IPS-11a (cell line): ENCODE measurements around the gene BCAS3.
"Not testable (repeated sequence)": the region's sequence is repeated elsewhere in the genome, so short reads cannot be mapped to it uniquely, and the experiment has no call there.

ENCODE experiments used
- H3K4me3 ChIP-seq: one replicate; pipeline ENCODE4 v1.5.1; 2013; ENCODE audit warnings: low read depth, low read length, control low read depth

Gene BCAS3

GRCh38 chr17:61240851-61241468 is 563.3 kb downstream of the BCAS3 start:
- no peak overlapping the region for H3K4me3 ChIP-seq

GRCh38 chr17:61244988-61245387 is 567.3 kb downstream of the BCAS3 start:
- not testable (repeated sequence) for H3K4me3 ChIP-seq

- H3K4me3 ChIP-seq: no peak overlapping the region
These were observed 568.1 kb downstream of the BCAS3 start for GRCh38 chr17:61245706-61246135.

GRCh38 chr17:61247439-61247838 is 569.8 kb downstream of the BCAS3 start:
- H3K4me3 ChIP-seq: no peak overlapping the region

GRCh38 chr17:61248399-61248798 is 570.7 kb downstream of the BCAS3 start:
- H3K4me3 ChIP-seq: no peak overlapping the region

GRCh38 chr17:61249649-61250299 is 572.1 kb downstream of the BCAS3 start:
- H3K4me3 ChIP-seq: no peak overlapping the region

GRCh38 chr17:61250335-61250890 is 572.8 kb downstream of the BCAS3 start:
- H3K4me3 ChIP-seq: no peak overlapping the region

- no peak overlapping the region for H3K4me3 ChIP-seq
These were observed 574.6 kb downstream of the BCAS3 start for GRCh38 chr17:61251939-61252865.

- H3K4me3 ChIP-seq: no peak overlapping the region
These were observed 575.7 kb downstream of the BCAS3 start for GRCh38 chr17:61253362-61253761.

- H3K4me3 ChIP-seq: no peak overlapping the region
These were observed 576.4 kb downstream of the BCAS3 start for GRCh38 chr17:61253937-61254574.

GRCh38 chr17:61254904-61255303 is 577.3 kb downstream of the BCAS3 start:
- no peak overlapping the region for H3K4me3 ChIP-seq

- H3K4me3 ChIP-seq: no peak overlapping the region
These were observed 578.0 kb downstream of the BCAS3 start for GRCh38 chr17:61255647-61256046.

- H3K4me3 ChIP-seq: no peak overlapping the region
These were observed 581.7 kb downstream of the BCAS3 start for GRCh38 chr17:61259360-61259759.

- no peak overlapping the region for H3K4me3 ChIP-seq
These were observed 582.6 kb downstream of the BCAS3 start for GRCh38 chr17:61260071-61260797.

GRCh38 chr17:61261001-61261637 is 583.5 kb downstream of the BCAS3 start:
- H3K4me3 ChIP-seq: no peak overlapping the region

GRCh38 chr17:61265397-61265796 is 587.7 kb downstream of the BCAS3 start:
- H3K4me3 ChIP-seq: no peak overlapping the region

- H3K4me3 ChIP-seq: no peak overlapping the region
These were observed 590.2 kb downstream of the BCAS3 start for GRCh38 chr17:61267847-61268246.

GRCh38 chr17:61275395-61275794 is 597.7 kb downstream of the BCAS3 start:
- H3K4me3 ChIP-seq: no peak overlapping the region

- H3K4me3 ChIP-seq: no peak overlapping the region
These were observed 599.2 kb downstream of the BCAS3 start for GRCh38 chr17:61276806-61277205.
